Muscle of leg (tissue), 11 donors: ENCODE results near the gene PBX1. TPM values are rescaled to one million over a fixed set of nuclear protein-coding genes. Genes with fewer than 3 reads are reported as not detected.
A peak's percentile ranks its signal among the peaks of the same experiment; 100 is the strongest.

ENCODE experiments used
- DNase-seq: peaks from one replicate; pipeline ENCODE4 v3.0.0; 2013
- H3K27ac ChIP-seq: one replicate; pipeline ENCODE4 v1.5.1; 2013; ENCODE audit warnings: mild to moderate bottlenecking, low read length, control low read depth
- H3K27me3 ChIP-seq: one replicate; pipeline ENCODE4 v1.6.1; 2013; ENCODE audit warnings: low read length; ENCODE audit not compliant: control insufficient read depth, insufficient read depth
- H3K36me3 ChIP-seq: one replicate; pipeline ENCODE4 v1.6.1; 2013; ENCODE audit warnings: low read length; ENCODE audit not compliant: control insufficient read depth, insufficient read depth
- H3K4me1 ChIP-seq: one replicate; pipeline ENCODE4 v1.6.1; 2013; ENCODE audit warnings: low read length; ENCODE audit not compliant: control insufficient read depth, insufficient read depth
- H3K4me3 ChIP-seq: one replicate; pipeline ENCODE4 v1.5.1; 2013; ENCODE audit warnings: low read length, control low read depth
- H3K9me3 ChIP-seq: replicated peaks from 2 replicates; pipeline ENCODE4 v1.6.1; 2013; ENCODE audit warnings: low read depth, low read length; ENCODE audit not compliant: control insufficient read depth
- WGBS: methylation state at CpG from one replicate; pipeline ENCODE4 v1.1.5; 2013; ENCODE audit warnings: missing lambda C conversion rate; ENCODE audit not compliant: insufficient coverage; 5-methylcytosine and 5-hydroxymethylcytosine counted together
- polyA plus RNA-seq, 8 donors: library from polyadenylated mRNA; unstranded; fragments of 120-200 nt; gene quantifications; one replicate each; pipeline versions ENCODE4 v1.2.1 to v1.2.3, GENCODE V29; 2013; ENCODE audit warnings: inconsistent platforms in 1 of 8, low replicate concordance in 1 of 8; ENCODE audit not compliant: insufficient read length in 8 of 8, insufficient read depth in 1 of 8
- total RNA-seq: library from RNA; stranded (reverse); fragments of 120-200 nt; gene quantifications from one replicate; pipeline ENCODE4 v1.2.4, GENCODE V29; 2013

The PBX1 gene
- total and polyA plus RNA-seq, 9 donors = 42.6 to 66.9 (median 53.2) TPM

DNA sequence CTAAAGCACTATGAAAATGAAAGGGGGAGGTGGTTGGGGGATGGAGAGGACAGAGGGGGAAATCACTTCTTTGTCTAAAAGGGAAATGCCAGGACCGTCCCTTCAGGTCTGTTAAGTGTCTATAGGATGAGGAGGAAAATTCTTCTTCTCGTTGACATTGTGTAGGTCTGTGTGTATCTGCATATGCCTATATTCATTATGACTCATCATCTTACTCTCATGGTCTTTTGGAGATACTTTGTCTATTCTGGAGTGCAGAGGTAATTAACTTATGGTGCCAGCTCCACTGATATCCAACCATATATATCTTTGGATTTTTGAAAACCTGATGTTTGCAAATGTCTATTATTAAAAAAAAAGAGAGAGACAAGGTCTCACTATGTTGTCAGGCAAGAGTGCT is 143.7 kb downstream of the PBX1 start:
- WGBS = no CpG with 5 or more reads among the region's 2 CpGs
- H3K4me3 ChIP-seq = no peak overlapping the region
- H3K36me3 ChIP-seq = no peaks in the 10 kb centered on the region
- no peak for DNase-seq
- no peaks in the 10 kb centered on the region for H3K9me3 ChIP-seq
- H3K27me3 ChIP-seq = no peaks in the 10 kb centered on the region
- H3K4me1 ChIP-seq = peaks cover 11% of the 10 kb centered on the region
- no peak overlapping the region for H3K27ac ChIP-seq

DNA sequence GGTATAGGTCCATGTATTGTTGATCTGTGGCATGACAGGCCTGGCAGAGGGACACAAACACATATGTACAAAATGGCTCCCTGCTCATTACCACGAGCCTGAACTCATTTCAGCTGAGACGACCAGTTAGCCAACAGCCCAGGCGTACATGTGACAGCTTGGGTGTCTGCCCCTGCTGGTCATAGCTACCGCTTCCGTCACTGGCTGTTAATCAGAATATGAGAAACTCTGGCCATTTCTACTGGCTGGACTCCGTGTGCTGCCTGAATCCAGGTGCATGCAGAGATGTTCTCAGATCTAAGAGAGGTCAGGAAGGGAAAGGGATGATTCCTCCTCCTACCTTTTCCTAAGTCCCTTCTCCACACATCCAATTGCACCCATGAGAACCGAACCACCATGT is 144.5 kb downstream of the PBX1 start:
- Histone ChIP-seq H3K9me3 (no peaks in the 10 kb centered on the region), H3K27me3 (no peaks in the 10 kb centered on the region), H3K4me1 (peaks cover 15% of the 10 kb centered on the region), H3K27ac (no peak overlapping the region), H3K4me3 (no peak overlapping the region), H3K36me3 (no peaks in the 10 kb centered on the region)
- no peak for DNase-seq
- WGBS = 56% methylated on average over 5 of the region's 7 CpGs

DNA sequence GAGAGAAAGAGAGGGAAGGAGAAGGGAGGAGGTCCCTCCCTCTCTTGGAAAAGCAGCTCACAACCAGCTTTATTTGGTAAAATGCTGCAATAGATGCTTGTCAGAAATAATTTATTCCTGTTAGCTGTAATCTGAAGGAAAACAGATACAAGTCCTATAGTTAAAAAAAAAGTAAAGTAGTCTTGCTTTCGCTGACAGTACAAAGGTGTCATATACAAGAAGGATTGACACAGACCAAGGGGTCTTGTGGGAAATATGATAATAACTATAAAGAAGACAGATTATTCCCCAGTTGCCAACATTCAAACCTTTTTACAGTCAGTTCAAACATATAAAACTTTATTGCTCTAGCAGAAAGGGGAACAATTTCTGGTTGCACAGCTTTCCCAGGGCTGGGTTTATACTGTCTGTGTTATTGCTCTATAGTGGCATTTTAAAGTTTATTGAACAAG is 145.0 kb downstream of the PBX1 start:
- no peak overlapping the region for H3K4me3 ChIP-seq
- no peaks in the 10 kb centered on the region for H3K36me3 ChIP-seq
- WGBS = no CpG with 5 or more reads among the region's 1 CpG
- H3K9me3 ChIP-seq = no peaks in the 10 kb centered on the region
- no peak for DNase-seq
- peaks cover 18% of the 10 kb centered on the region for H3K4me1 ChIP-seq
- H3K27me3 ChIP-seq = no peaks in the 10 kb centered on the region
- no peak overlapping the region for H3K27ac ChIP-seq

DNA sequence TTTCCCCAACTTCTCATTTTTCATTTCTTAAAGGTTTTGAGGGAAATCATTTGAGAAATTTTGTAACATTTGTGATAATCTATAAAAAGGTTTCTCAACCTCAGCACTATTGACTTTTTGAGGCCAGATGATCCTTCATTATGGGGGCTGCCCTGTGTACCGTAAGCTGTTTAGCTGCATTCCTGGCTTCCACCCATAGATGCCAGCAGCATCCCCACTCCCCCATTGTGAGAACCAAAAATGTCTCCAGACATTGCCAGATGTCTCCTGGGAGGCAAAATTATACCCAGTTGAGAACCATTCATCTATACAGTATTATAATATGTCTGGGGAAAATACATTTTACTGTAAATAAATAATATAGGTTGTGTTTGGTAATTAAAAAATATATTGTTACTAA is 146.0 kb downstream of the PBX1 start:
- Histone ChIP-seq H3K9me3 (no peaks in the 10 kb centered on the region), H3K4me3 (no peak overlapping the region), H3K36me3 (no peaks in the 10 kb centered on the region), H3K27ac (no peak overlapping the region), H3K27me3 (no peaks in the 10 kb centered on the region), H3K4me1 (peaks cover 26% of the 10 kb centered on the region)
- no peak for DNase-seq
- WGBS = 71% methylated on average over 1 of the region's 1 CpG

DNA sequence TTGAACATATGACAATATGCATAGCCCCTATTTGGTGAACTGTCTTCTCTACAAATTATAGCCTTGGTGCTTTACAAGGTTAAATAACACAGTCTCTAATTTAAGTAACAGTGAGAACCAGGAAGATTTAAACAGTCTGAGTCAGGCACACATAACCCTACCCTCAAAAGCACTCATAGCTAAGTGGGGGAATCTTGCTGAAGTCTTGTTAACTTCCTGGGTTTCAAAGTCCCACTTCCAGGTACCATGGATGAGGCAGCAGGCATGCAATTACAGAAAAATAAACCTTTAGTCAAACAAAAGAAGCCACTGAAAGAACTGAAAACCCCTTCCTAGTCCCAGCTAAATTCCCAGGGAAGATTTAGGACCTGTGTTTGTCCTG is 147.6 kb downstream of the PBX1 start:
- H3K4me1 ChIP-seq = peaks cover 25% of the 10 kb centered on the region
- H3K36me3 ChIP-seq = no peaks in the 10 kb centered on the region
- H3K4me3 ChIP-seq = no peak overlapping the region
- H3K27ac ChIP-seq = peak overlapping the region; percentile 53
- no peaks in the 10 kb centered on the region for H3K27me3 ChIP-seq
- no peaks in the 10 kb centered on the region for H3K9me3 ChIP-seq
- DNase-seq = no peak

DNA sequence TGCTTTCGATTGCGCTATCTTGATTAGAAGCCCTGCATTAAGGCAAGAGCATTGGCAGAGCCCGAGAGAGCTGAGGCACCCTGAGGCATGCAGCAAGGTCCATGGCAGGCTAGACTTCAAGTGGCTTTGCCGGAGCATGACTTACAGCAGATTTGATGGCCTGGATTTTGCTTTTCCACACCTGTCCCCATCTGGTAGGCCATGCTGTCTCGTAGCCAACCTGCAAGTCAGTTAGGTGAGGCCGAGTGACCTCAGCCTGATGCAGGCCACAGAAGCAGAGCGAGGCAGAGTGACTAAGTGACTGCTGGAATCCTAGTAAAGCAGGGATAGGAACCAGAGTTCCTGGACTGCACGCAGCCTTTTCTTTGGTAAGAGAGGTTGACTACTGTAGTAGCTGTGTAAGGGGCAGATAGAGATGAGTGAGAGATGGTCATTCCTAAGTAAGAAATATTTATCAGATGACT is 148.9 kb downstream of the PBX1 start:
- Histone ChIP-seq H3K9me3 (no peaks in the 10 kb centered on the region), H3K4me1 (peaks cover 38% of the 10 kb centered on the region), H3K36me3 (no peaks in the 10 kb centered on the region), H3K4me3 (no peak overlapping the region), H3K27ac (no peak overlapping the region), H3K27me3 (no peaks in the 10 kb centered on the region)
- WGBS = 61% methylated on average over 7 of the region's 8 CpGs
- DNase-seq = peak; percentile 59

DNA sequence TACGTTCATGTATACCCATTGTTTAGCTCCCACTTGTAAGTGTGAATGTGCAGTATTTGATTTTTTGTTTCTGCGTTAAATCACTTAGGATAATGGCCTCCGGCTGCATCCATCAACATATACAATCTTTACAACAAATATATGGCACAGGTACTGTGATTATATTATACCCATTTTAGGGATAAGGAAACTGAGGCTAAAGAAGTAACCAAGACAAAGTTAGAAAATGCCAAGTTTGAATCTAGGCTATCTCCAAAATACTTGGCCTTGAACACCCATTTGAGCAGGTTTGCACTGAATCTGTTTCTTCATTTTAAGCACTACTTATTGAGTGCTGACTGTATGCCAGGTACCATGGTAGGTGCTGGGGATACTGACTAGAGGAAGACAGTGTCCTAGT is 149.6 kb downstream of the PBX1 start:
- H3K4me1 ChIP-seq = peaks cover 39% of the 10 kb centered on the region
- H3K27ac ChIP-seq = no peak overlapping the region
- no peaks in the 10 kb centered on the region for H3K9me3 ChIP-seq
- H3K4me3 ChIP-seq = no peak overlapping the region
- WGBS = no CpG with 5 or more reads among the region's 3 CpGs
- DNase-seq = no peak
- no peaks in the 10 kb centered on the region for H3K36me3 ChIP-seq
- no peaks in the 10 kb centered on the region for H3K27me3 ChIP-seq

DNA sequence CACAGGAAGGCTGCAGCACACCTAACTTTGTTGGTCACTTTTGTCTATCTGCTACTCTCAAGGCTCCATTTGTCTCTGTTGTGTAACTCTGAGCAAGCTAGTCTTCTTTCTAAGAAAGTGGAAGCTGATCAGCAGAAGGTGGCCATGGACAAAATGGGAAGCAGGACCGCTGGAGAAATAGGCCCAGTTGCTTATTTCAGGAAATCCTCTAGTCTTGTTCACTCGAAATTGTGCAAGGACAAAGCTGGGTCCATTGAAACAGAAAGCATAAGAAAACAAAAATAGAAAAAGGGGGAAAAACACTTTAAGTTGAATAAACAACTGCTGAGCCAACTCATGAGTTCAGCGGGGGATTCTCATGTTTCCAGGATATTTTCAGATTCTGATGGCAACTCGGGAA is 150.1 kb downstream of the PBX1 start:
- H3K4me3 ChIP-seq = no peak overlapping the region
- peak; percentile 56 for DNase-seq
- no peaks in the 10 kb centered on the region for H3K27me3 ChIP-seq
- H3K4me1 ChIP-seq = peaks cover 39% of the 10 kb centered on the region
- no peaks in the 10 kb centered on the region for H3K36me3 ChIP-seq
- no peak overlapping the region for H3K27ac ChIP-seq
- no peaks in the 10 kb centered on the region for H3K9me3 ChIP-seq
- 78% methylated on average over 1 of the region's 4 CpGs for WGBS

DNA sequence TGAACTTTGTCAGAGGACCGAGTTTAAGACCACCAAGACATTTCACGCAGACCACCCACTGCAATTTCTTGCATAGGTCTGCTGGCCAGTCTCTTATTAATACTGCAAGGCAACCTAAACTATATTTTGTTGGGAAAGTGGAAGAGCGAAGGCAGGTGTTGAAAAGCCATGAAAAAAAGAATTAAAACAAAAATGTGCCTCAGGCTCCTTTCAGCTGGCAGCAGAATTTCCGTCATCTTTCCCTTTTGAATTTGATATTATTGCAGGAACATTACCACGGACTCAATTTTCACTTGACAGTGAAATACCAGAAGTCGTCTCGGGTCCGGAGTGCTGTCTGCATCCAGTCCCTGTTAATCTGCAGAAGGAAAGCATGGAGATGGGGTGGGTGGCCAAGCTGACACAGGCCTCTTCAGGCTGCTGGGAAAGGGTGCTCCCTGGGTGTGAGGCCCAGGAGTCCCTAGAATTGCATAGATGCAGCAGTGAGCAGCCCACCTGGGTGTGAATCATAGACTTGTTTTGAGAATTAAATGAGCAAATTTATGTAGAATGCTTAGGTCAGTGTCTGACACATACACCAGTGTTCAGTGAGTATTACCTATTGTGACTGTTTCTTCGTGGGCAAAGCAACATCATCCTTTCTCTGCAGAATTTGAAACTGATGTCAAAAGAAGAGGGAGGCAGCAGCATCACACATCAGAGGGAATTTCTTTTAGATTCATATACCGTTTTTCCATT is 150.7 kb downstream of the PBX1 start:
- no peak for DNase-seq
- no peak overlapping the region for H3K27ac ChIP-seq
- H3K9me3 ChIP-seq = no peaks in the 10 kb centered on the region
- no peaks in the 10 kb centered on the region for H3K36me3 ChIP-seq
- WGBS = 62% methylated on average over 6 of the region's 10 CpGs
- no peak overlapping the region for H3K4me3 ChIP-seq
- no peaks in the 10 kb centered on the region for H3K27me3 ChIP-seq
- H3K4me1 ChIP-seq = peaks cover 39% of the 10 kb centered on the region

DNA sequence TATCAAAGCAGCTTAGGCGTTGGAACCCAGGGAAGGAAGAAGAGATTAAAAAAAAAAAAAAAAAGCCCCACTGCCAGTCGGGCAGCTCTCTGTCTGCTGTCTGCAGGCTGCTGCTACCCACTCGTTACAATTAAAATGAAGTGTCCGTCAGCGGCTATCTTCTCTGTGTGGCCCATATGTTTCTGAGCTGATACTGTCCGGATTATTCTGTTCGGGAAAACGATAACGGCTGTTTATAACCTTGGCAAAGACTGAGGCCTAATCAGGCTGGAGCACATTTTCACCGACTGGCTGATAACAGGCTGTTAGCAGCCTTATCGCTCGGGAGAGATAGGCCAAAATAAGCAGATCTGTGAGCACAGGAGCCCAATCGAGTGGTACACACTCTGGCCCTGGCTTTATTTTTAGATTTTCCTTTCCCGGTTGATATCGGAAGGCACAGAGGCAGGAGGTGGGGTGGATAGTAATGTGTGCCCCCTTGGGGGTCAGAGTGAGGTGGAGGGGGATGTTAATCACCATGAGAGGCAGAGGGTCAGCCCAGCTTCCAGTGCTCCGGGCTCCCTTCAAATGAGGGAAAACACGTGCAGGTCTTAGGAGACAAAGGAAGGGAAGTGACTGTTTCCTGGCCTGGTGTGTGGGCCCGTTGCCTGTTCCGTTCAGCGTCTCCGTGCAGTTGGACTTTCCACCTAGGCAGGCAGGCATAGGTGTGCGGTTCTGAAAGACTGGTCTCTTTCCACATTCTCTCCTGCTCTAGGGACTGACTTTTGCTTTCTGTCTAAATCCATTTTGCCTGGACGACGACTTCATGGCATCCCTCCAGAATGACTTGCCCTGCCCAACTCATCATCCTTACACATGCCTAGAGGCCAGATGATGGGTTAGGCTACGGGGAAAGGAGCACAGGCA is 153.4 kb downstream of the PBX1 start:
- DNase-seq = peak; percentile 46
- Histone ChIP-seq H3K27ac (peak overlapping the region; percentile 22), H3K4me3 (no peak overlapping the region), H3K36me3 (no peaks in the 10 kb centered on the region), H3K4me1 (peaks cover 33% of the 10 kb centered on the region), H3K9me3 (no peaks in the 10 kb centered on the region), H3K27me3 (no peaks in the 10 kb centered on the region)
- WGBS = 55% methylated on average over 22 of the region's 25 CpGs
